Astrocyte of the cerebellum (primary cell): ENCODE measurements around the gene SIPA1.

Experiments
- DNase-seq: peaks from one replicate; pipeline ENCODE4 v3.0.0-alpha.2; 2011; ENCODE audit warnings: low read depth
- H3K4me3 ChIP-seq: 2 replicates; pipeline ENCODE4 v1.5.1; 2011; ENCODE audit warnings: mild to moderate bottlenecking, low read depth, low read length, moderate library complexity
- in situ Hi-C: cut with HindIII; loops from 2 replicates; pipeline ENCODE4 v1.10.0; 2017; ENCODE audit warnings: low sequenced_read_pairs
- TF ChIP-seq, protein P1 (sequence below): IDR thresholded peaks from 2 replicates; pipeline ENCODE4 v1.5.1; 2012; ENCODE audit warnings: low read length, low read depth, moderate library complexity, mild to moderate bottlenecking; ENCODE audit errors: missing control alignments

The SIPA1 gene

DNA sequence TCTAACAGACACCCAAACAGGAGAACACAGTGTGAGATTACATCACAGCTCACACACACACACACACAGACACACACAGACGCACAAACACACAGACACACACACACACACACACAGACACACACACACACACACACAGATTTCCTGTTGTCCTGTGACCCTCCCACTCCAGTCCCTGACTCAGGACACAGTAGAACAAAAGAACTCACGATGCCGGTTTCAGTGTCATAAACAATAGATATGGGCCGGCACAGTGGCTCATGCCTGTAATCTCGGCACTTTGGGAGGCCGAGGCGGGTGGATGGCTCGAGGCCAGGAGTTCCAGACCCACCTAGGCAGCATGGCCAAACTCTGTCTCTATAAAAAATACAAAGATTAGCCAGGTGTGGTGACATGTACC, 60.3 kb downstream of the SIPA1 start:
- TF ChIP-seq, protein P1, sequence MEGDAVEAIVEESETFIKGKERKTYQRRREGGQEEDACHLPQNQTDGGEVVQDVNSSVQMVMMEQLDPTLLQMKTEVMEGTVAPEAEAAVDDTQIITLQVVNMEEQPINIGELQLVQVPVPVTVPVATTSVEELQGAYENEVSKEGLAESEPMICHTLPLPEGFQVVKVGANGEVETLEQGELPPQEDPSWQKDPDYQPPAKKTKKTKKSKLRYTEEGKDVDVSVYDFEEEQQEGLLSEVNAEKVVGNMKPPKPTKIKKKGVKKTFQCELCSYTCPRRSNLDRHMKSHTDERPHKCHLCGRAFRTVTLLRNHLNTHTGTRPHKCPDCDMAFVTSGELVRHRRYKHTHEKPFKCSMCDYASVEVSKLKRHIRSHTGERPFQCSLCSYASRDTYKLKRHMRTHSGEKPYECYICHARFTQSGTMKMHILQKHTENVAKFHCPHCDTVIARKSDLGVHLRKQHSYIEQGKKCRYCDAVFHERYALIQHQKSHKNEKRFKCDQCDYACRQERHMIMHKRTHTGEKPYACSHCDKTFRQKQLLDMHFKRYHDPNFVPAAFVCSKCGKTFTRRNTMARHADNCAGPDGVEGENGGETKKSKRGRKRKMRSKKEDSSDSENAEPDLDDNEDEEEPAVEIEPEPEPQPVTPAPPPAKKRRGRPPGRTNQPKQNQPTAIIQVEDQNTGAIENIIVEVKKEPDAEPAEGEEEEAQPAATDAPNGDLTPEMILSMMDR, result no peak
- DNase-seq, result no peak
- in situ Hi-C loops, result no loop called here
- no peak overlapping the region for H3K4me3 ChIP-seq

DNA sequence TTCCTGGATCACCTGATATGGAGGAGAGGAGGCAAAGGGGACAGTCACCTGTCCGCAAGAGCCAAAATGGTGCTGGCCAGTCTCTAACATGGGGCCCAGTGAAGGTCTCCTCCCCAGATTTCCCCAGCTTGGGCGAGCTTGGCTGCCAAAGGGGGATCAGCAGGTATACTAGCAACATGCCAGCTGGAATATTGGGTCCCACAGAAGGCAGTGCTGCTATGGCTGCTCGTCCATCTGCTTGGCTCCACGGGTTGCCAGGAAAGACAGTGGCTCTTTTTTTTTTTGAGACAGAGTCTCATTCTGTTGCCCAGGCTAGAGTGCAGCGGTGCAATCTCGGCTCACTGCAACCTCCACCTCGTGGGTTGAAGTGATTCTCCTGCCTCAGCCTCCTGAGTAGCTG, 61.4 kb downstream of the SIPA1 start:
- no peak overlapping the region for H3K4me3 ChIP-seq
- in situ Hi-C loops, result no loop called here
- DNase-seq, result no peak
- TF ChIP-seq, protein P1, result no peak

DNA sequence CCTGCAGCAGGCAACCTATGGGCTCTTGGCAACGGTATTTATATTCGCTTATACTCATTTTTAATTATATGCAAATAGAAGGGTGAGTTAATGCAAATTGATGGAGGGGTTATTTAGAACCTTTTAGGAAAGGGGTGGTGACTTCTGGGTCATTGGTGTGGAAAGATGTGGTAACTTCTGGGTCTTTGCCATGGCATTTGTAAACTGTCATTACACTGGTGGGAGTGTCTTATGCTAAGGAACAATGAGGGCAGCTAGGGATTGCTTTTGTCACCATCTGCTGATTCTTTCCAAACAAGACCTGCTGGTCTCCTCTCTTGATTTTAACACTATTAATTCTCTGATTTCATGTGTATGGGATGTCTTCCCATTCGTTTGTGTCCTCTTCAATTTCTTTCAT, 62.5 kb downstream of the SIPA1 start:
- no peak for DNase-seq
- in situ Hi-C loops, result no loop called here
- H3K4me3 ChIP-seq, result no peak overlapping the region
- TF ChIP-seq, protein P1, result no peak
